Neural cell (in vitro differentiated cells): Measurements from ENCODE around the gene MTFMT. TPM values are rescaled to one million over a fixed set of nuclear protein-coding genes. Genes with fewer than 3 reads are reported as not detected.

Experiments
- H2AFZ ChIP-seq: fragments of 200-600, 300-800 bp; sonication (generic), shearing (Covaris generic); 2 replicates; pipeline ENCODE4 v1.6.0; 2014; ENCODE audit warnings: low read depth, mild to moderate bottlenecking, antibody characterized with exemption, low read length, moderate library complexity
- H3F3A ChIP-seq: fragments of 200-600 bp; shearing (Covaris generic); 2 replicates; pipeline ENCODE4 v1.6.1; 2016; ENCODE audit warnings: mild to moderate bottlenecking, moderate library complexity, mixed read lengths, antibody characterized with exemption, low read length; ENCODE audit not compliant: insufficient read depth, poor library complexity, severe bottlenecking
- H3K27ac ChIP-seq: fragments of 200-600, 300-800 bp; sonication (generic), shearing (Covaris generic); 2 replicates; pipeline ENCODE4 v1.5.1; 2014; ENCODE audit warnings: mild to moderate bottlenecking, low read length, moderate library complexity
- H3K27me3 ChIP-seq: fragments of 300-800, 200-600 bp; sonication (generic), shearing (Covaris generic); 2 replicates; pipeline ENCODE4 v1.6.0; 2014; ENCODE audit warnings: mild to moderate bottlenecking, low read depth, low read length, moderate library complexity; ENCODE audit not compliant: insufficient read depth
- H3K36me3 ChIP-seq: fragments of 300-800, 200-600 bp; sonication (generic), shearing (Covaris generic); 2 replicates; pipeline ENCODE4 v1.5.1; 2014; ENCODE audit warnings: mild to moderate bottlenecking, antibody characterized with exemption, low read length, moderate library complexity; ENCODE audit not compliant: insufficient read depth
- H3K4me2 ChIP-seq: fragments of 300-800, 200-600 bp; sonication (generic), shearing (Covaris generic); 2 replicates; pipeline ENCODE4 v1.6.0; 2014; ENCODE audit warnings: mild to moderate bottlenecking, low read length
- H3K4me3 ChIP-seq: fragments of 300-800, 200-600 bp; sonication (generic), shearing (Covaris generic); 2 replicates; pipeline ENCODE4 v1.5.1; 2014; ENCODE audit warnings: mild to moderate bottlenecking, low read length, moderate library complexity
- H3K79me2 ChIP-seq: fragments of 200-600 bp; shearing (Covaris generic); replicated peaks from 2 replicates; pipeline ENCODE4 v1.6.0; 2014; ENCODE audit warnings: mild to moderate bottlenecking, low read length, moderate library complexity; ENCODE audit not compliant: insufficient read depth
- H3K9ac ChIP-seq: fragments of 300-800, 200-600 bp; sonication (generic), shearing (Covaris generic); 2 replicates; pipeline ENCODE4 v1.6.1; 2016; ENCODE audit warnings: mild to moderate bottlenecking, low read length, mixed read lengths
- H3K9me2 ChIP-seq: fragments of 200-600 bp; shearing (Covaris generic); 2 replicates; pipeline ENCODE4 v1.6.1; 2016; ENCODE audit warnings: mild to moderate bottlenecking, low read length, mixed read lengths; ENCODE audit not compliant: insufficient read depth
- H3K9me3 ChIP-seq: fragments of 200-600, 300-800 bp; sonication (generic), shearing (Covaris generic); 2 replicates; pipeline ENCODE4 v1.6.1; 2016; ENCODE audit warnings: mild to moderate bottlenecking, mixed run types, low read length, moderate library complexity, mixed read lengths
- H4K20me1 ChIP-seq: fragments of 200-600 bp; shearing (Covaris generic); 2 replicates; pipeline ENCODE4 v1.6.1; 2016; ENCODE audit warnings: mild to moderate bottlenecking, mixed run types; ENCODE audit not compliant: insufficient read depth
- EP300 ChIP-seq: fragments of 450-650 bp; conservative IDR thresholded peaks from 2 replicates; pipeline ENCODE4 v1.6.1; 2014; ENCODE audit warnings: antibody characterized with exemption, mild to moderate bottlenecking, moderate library complexity; ENCODE audit not compliant: poor library complexity, severe bottlenecking
- EZH2 ChIP-seq: fragments of 200-600, 300-800 bp; shearing (Covaris generic), sonication (generic); IDR thresholded peaks from 2 replicates; pipeline ENCODE4 v1.6.1; 2014; ENCODE audit warnings: antibody characterized with exemption, low read length, borderline replicate concordance, mild to moderate bottlenecking; ENCODE audit not compliant: insufficient read depth, poor library complexity, severe bottlenecking
- MXI1 ChIP-seq: fragments of 450-650 bp; conservative IDR thresholded peaks from 2 replicates; pipeline ENCODE4 v1.6.1; 2014; ENCODE audit warnings: antibody characterized with exemption, mild to moderate bottlenecking; ENCODE audit not compliant: poor library complexity, severe bottlenecking
- POLR2AphosphoS5 ChIP-seq: IDR thresholded peaks from 2 replicates; pipeline ENCODE4 v1.6.1; 2012
- RAD21 ChIP-seq: fragments of 450-650 bp; conservative IDR thresholded peaks from 2 replicates; pipeline ENCODE4 v1.6.1; 2014; ENCODE audit warnings: antibody characterized with exemption, mild to moderate bottlenecking, moderate library complexity
- SMC3 ChIP-seq: fragments of 450-650 bp; conservative IDR thresholded peaks from 2 replicates; pipeline ENCODE4 v1.6.1; 2014; ENCODE audit warnings: antibody characterized with exemption, mild to moderate bottlenecking, moderate library complexity; ENCODE audit not compliant: poor library complexity
- TAF1 ChIP-seq: IDR thresholded peaks from 2 replicates; pipeline ENCODE4 v1.6.1; 2012; ENCODE audit warnings: low read depth
- polyA plus RNA-seq: library from polyadenylated mRNA; depleted of rRNA; stranded (reverse); fragments of >200 nt; gene quantifications from 2 replicates; pipeline ENCODE4 v1.2.3, GENCODE V29; 2014
- TF ChIP-seq, protein P1 (sequence below): fragments of 450-650 bp; IDR thresholded peaks from 2 replicates; pipeline ENCODE4 v1.5.1; 2014; ENCODE audit warnings: antibody characterized with exemption, mild to moderate bottlenecking, moderate library complexity; ENCODE audit not compliant: poor library complexity, severe bottlenecking
- TF ChIP-seq, protein P2 (sequence below): IDR thresholded peaks from 2 replicates; pipeline ENCODE4 v1.6.1; 2012; ENCODE audit warnings: borderline replicate concordance

Gene MTFMT
- polyA plus RNA-seq, 1 donor from 2014 or later, result 21.3 TPM

DNA sequence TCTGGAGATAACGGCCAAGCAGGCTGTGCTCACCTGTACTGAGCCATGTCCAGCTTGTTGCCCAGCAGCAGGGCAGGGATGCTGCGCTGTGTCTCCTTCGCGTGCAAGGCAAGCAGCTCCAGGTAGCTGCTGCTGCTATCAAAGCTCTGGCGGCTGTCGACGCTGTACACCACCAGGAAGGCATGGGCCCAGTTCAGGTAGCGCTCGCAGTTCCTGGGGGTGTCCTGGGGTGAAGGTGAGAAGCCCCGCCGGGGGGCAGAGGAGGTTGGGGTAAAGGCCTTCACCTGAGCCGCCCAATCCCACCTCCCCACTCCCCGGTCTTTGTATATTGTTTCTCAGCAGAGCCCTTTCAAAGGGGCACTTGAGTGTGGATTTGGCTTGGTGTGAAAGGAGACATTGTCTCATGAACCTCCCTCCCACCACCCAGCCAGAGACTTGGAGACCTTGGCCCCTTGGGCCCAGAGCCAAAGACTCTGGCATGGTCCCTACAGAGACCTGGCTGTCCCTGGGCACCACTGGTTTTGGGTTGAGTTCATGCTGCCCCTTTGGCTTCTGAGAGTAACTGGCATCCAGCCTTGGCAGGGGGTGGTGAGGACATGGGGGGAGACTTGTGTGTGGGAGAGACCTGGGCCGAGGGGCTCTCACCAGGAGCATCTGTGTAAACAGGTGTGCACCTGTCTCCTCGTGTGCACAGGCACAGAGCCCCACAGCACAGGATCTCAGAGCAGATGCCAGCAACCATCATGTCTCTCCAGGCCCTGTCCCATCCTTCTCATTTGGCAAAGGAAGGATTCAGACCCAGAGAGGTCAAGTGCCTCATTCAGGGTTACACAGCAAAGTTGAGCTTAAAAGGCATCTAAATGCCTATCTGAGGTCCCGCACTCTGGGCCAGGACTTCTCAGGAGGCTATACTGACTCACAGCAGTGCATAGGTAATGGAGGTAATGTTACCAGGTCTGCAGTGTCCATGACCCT is 29.2 kb upstream of the MTFMT start:
- Histone ChIP-seq H3K79me2 (no peaks in the 10 kb centered on the region), H2AFZ (no peak overlapping the region), H3K9me3 (no peaks in the 10 kb centered on the region), H3K4me3 (no peak overlapping the region), H3K27ac (no peak overlapping the region), H3F3A (no peaks in the 10 kb centered on the region), H3K27me3 (no peaks in the 10 kb centered on the region), H3K9me2 (no peaks in the 10 kb centered on the region), H4K20me1 (no peaks in the 10 kb centered on the region), H3K4me2 (no peak overlapping the region), H3K9ac (no peak overlapping the region), H3K36me3 (no peaks in the 10 kb centered on the region)
- TF ChIP-seq TAF1, result no peak
- no peak for TF ChIP-seq RAD21
- TF ChIP-seq POLR2AphosphoS5, result no peak

DNA sequence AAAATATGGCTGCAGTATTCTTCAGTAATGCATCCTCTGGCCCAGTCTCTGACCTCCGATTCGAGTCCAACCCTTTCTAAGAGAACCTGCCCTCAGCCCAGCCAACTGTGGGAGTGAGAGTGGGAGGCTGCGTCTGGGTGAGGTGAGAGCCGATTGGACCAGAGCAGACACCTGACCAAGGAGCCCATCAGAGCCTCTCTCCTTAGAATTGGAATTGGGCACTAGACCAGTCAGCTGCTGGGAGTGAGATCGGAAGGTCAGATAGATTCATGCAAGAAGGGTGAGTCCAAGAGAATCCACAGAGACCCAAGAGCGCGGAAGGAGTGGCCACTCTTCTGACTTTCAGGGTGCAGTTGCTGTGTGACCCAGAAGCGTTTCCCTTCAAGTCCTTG is 28.1 kb upstream of the MTFMT start:
- no peaks in the 10 kb centered on the region for H3K27me3 ChIP-seq
- no peaks in the 10 kb centered on the region for H3K9me3 ChIP-seq
- H4K20me1 ChIP-seq, result no peaks in the 10 kb centered on the region
- no peak overlapping the region for H3K4me2 ChIP-seq
- no peak for TF ChIP-seq TAF1
- TF ChIP-seq SMC3, result no peak
- TF ChIP-seq MXI1, result no peak
- no peak for TF ChIP-seq EZH2
- TF ChIP-seq EP300, result no peak
- no peak for TF ChIP-seq RAD21
- TF ChIP-seq, protein P1, sequence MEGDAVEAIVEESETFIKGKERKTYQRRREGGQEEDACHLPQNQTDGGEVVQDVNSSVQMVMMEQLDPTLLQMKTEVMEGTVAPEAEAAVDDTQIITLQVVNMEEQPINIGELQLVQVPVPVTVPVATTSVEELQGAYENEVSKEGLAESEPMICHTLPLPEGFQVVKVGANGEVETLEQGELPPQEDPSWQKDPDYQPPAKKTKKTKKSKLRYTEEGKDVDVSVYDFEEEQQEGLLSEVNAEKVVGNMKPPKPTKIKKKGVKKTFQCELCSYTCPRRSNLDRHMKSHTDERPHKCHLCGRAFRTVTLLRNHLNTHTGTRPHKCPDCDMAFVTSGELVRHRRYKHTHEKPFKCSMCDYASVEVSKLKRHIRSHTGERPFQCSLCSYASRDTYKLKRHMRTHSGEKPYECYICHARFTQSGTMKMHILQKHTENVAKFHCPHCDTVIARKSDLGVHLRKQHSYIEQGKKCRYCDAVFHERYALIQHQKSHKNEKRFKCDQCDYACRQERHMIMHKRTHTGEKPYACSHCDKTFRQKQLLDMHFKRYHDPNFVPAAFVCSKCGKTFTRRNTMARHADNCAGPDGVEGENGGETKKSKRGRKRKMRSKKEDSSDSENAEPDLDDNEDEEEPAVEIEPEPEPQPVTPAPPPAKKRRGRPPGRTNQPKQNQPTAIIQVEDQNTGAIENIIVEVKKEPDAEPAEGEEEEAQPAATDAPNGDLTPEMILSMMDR, result no peak
- TF ChIP-seq, protein P2, sequence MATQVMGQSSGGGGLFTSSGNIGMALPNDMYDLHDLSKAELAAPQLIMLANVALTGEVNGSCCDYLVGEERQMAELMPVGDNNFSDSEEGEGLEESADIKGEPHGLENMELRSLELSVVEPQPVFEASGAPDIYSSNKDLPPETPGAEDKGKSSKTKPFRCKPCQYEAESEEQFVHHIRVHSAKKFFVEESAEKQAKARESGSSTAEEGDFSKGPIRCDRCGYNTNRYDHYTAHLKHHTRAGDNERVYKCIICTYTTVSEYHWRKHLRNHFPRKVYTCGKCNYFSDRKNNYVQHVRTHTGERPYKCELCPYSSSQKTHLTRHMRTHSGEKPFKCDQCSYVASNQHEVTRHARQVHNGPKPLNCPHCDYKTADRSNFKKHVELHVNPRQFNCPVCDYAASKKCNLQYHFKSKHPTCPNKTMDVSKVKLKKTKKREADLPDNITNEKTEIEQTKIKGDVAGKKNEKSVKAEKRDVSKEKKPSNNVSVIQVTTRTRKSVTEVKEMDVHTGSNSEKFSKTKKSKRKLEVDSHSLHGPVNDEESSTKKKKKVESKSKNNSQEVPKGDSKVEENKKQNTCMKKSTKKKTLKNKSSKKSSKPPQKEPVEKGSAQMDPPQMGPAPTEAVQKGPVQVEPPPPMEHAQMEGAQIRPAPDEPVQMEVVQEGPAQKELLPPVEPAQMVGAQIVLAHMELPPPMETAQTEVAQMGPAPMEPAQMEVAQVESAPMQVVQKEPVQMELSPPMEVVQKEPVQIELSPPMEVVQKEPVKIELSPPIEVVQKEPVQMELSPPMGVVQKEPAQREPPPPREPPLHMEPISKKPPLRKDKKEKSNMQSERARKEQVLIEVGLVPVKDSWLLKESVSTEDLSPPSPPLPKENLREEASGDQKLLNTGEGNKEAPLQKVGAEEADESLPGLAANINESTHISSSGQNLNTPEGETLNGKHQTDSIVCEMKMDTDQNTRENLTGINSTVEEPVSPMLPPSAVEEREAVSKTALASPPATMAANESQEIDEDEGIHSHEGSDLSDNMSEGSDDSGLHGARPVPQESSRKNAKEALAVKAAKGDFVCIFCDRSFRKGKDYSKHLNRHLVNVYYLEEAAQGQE, result no peak
- TF ChIP-seq POLR2AphosphoS5, result no peak
- H3K9ac ChIP-seq, result no peak overlapping the region
- H3K36me3 ChIP-seq, result no peaks in the 10 kb centered on the region
- no peak overlapping the region for H3K4me3 ChIP-seq
- H3K79me2 ChIP-seq, result no peaks in the 10 kb centered on the region
- no peaks in the 10 kb centered on the region for H3F3A ChIP-seq
- H2AFZ ChIP-seq, result no peak overlapping the region
- no peaks in the 10 kb centered on the region for H3K9me2 ChIP-seq
- no peak overlapping the region for H3K27ac ChIP-seq
